CD4-positive, alpha-beta T cell treated with Interleukin-10 for 1 hour (primary cell): ENCODE measurements around the gene PDLIM5.

Experiments used
- DNase-seq: peaks from one replicate; pipeline ENCODE4 v3.0.0-alpha.2; 2020

The PDLIM5 gene

GRCh38 chr4:94665500-94666404 is 214.0 kb downstream of the PDLIM5 start:
- no peak for DNase-seq

- DNase-seq: no peak
These were observed 217.0 kb downstream of the PDLIM5 start for GRCh38 chr4:94668724-94669123.

DNA sequence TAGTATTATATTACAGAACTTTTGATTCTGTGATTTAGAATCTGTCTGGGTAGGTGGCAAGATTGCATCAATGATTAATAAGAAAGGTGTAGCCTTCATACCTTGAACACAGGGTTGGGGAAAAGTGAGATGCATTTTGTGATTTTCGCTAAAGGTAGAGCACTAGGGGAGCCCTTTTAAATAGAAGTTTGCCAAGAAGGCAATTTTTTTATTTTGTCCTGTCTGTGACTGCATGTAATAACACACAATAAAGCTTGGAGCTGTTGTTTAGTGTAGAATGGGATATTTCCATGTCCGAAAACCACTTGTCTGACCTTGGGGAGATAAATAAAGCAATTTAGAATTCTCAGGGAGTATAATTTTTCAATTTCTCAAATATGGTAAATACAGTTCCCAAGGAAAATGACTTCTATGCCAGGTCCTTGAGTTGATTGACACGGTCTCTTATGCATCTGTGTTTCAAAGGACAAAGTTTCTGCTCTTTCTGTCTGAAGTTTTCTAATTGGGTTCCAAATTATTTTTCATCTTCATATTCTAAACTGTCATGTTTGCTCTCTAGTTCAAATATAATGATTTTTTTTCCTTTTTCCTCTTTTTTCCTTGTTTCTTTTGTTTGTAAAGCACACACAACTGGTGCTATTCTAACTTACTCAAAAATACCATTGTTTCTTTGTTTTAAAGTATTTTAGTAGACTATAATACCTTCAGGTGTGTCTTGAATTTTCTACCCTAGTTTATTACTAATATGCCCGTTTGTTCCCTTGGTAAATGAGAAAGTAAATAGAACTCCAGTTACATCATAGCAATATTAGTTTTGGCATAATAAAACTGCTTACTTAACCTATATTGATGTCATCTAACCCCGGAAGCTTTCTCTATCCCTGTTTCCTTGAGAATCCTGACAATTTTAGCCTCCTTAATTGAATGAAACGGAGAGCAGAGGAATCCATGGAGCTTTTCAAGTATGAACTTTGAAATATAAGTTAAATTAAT is 218.2 kb downstream of the PDLIM5 start:
- no peak for DNase-seq

GRCh38 chr4:94671113-94671512 is 219.4 kb downstream of the PDLIM5 start:
- DNase-seq: no peak

DNA sequence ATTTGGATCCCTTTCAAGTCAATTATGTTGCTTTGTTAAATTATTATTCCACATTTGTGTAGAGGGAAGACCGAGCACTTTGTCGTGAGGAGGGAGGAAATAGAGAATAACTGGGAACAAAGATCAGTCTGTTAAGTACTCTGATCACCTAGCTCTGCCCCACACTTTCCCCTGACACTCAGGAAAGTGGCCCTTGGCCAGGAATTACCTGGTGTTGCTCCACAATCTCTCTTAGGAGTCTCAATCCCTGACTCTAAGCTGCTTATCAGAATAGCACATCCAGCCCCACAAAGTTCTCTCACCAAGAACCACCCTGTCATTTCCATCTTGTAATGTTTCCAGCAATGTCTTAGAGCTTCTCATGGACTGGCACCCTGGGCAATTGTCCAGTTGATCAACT is 222.2 kb downstream of the PDLIM5 start:
- no peak for DNase-seq

DNA sequence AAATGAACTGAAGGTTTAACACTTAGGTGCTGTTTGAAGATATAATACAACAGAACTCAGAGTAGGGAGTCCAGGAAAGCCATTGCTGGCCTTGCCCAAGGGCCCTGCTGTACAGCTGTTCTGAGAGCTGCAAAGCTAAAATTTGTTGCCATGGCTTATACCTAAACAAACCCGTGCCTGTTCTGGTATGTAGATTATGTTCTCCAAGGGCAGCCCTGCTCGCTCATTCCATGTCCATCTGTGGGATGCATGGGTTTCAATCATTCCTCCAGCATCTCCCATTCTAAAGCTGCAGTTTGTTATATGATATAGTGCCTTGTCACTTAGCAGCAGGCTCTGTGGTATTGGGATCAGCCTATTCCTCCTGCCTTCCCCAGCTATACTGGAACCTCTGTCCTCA is 225.2 kb downstream of the PDLIM5 start:
- DNase-seq: no peak

GRCh38 chr4:94678896-94679295 is 227.2 kb downstream of the PDLIM5 start:
- no peak for DNase-seq

- no peak for DNase-seq
These were observed 228.6 kb downstream of the PDLIM5 start for GRCh38 chr4:94680176-94680862.

DNA sequence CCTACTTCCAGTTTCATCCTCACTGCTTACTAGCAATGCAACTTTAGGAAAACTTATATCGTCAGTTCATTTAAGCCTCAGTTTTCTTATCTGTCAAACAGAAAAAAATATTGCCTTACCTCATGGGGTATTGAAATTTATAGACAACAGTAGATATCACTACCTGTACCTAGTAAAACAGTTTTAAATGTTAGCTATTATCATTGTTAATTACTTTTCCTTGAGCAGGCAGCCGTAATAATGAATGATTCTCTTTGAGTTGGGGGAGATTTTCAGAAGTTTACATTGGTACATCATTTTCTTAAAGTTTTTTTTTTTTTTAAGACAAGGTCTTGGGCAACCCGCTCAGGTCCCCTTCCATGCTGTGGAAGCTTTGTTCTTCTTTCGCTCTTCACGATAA is 234.3 kb downstream of the PDLIM5 start:
- DNase-seq: no peak

GRCh38 chr4:94689155-94689860 is 237.6 kb downstream of the PDLIM5 start:
- no peak for DNase-seq

DNA sequence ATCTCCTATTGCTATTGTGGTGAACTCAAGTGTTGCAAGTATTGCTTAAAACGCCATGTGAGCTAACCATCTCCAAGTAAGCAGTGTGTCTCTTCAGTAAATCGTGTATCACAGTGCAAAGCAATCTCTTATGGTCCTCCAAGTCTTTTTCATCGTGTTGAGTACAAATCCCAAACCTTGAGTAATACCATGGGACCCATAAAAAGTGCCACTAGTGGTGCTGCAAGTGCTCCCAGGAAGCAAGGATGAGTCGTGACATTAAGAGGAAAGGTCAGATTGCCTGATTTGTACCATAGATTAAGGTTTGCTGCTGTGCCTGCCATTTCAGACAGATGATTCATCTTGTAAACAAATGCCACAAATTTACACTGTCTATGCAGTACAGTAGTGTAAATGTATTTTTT is 239.1 kb downstream of the PDLIM5 start:
- DNase-seq: no peak

DNA sequence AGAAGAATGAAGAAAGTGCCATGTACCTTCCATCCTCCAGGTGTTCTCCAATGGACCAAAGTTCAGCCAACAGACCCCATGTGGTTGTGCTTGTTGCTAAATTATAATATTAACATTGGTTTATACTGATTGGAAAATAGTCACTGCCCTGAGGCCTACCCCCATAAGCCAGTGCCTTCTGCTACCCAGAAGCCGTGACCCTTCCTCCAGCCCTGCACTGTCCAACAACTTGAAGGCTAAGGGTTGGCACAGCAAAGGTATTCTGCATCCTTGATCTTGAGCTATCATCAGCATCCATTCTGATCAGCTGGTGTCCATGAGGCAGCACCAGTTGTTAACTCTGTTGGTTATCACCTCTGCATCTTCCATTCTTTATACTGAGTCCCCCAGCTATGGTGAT is 239.8 kb downstream of the PDLIM5 start:
- no peak for DNase-seq

DNA sequence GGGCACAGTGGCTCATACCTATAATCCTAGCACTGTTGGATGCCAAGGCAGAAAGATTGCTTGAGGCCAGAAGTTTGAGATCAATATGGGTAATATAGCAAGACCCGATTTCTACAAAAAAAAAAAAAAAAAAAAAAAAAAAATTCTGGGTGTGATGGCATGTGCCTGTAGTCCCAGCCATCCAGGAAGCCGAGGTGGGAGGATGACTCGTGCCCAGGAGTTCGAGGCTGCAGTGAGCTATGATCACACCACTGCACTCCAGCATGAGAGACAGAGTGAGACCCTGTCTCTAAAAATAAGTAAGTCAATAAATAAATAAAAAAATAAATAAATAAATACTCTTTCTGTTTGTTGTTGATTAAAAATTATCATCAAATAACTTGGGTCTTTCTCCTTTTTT is 243.6 kb downstream of the PDLIM5 start:
- no peak for DNase-seq

DNA sequence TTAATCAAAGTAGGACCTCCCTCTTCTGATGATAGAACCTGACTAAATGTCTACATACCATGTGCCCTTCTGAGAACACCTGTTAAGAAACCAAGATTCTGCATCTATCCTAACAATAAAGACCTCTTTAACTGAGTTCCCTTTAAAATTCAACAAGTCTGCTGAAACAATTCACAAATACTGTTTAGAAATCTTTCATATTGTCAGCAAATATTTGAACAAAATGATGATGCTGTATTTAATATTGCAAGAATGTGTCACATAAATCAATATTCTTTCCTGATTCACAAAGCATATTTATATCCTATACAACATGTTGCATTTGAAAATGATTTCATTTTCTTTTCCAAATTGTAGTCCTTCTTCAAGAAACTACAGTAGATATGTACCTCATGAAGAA is 246.4 kb downstream of the PDLIM5 start:
- DNase-seq: no peak

- DNase-seq: no peak
These were observed 248.6 kb downstream of the PDLIM5 start for GRCh38 chr4:94700298-94700697.

- DNase-seq: no peak
These were observed 250.0 kb downstream of the PDLIM5 start for GRCh38 chr4:94701631-94702300.

DNA sequence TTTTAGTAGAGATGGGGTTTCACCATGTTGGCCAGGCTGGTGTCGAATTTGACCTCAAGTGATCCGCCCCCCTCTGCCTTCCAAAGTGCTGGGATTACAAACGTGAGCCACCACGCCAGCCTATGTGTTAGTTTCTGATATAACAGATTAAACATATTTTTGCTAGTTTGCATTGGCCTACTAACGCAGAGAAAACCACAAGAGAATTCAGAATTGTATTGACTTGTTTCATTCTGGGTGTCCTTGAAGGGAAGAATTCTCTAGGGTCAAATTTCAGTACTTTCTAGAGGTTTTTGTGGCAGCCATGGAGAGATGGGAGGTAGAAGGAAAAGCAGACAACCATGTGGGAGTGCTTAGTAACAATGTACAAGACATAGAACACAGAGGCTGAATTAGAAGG is 259.9 kb downstream of the PDLIM5 start:
- no peak for DNase-seq

DNA sequence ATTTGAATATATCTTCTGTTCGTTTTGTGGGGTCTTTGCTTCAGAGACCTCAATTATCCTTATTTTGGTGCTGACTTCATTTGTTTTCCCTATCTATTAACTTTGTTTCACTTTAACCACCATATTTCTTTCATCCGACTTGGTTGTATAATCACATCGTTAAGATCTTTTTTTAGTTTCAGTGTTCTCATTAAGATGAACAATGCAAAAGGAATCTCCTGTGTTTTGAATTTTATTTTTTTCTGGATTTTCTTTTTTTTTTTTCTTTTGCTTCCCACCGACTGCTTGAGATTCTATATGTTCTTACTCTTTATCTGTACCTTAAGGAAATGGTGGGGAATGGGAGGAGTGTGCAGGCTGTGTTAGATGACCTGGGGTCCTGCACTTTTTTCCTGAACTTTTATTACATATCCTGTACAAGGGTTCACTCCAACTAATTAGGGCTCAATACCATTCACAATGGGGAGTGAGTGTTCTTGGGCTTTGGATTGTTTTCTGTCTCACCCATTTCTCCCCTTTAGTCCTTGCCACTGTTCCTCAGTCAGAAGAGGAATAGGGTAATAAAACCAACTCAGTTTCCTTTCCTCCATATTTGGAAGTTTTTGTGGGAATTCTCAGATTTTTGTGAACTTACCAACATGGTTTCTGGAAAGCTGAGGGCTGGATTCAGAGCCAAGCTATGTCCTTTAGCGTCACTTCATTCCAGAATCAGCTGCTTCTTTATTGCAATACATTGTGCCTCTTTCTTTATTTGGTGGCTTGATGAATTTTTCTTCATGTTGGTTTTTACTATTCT is 262.8 kb downstream of the PDLIM5 start:
- DNase-seq: no peak

DNA sequence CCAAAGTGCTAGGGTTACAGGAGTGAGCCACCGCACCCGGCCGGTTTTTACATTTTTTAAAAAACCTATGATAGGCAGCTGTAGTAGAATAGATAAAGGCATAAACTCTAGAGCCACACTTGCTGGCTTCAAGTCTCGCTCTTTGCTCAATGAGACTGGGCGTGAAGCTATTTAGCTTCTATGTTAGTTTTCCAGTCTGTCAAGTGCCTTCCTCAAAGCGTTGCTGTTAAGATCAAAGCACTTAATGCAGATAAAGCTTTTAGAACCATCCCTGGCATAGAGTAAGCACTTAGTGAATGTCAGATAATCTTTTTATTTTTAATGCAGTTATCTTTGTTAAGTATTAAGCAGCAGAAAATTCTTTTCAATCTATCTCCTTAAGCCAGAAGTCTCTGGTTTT is 264.0 kb downstream of the PDLIM5 start:
- DNase-seq: no peak
